Ovary (tissue), 3 donors: ENCODE measurements around the gene RAI14.

Experiments used
- EP300 ChIP-seq: sonication (generic); formaldehyde crosslinking; IDR thresholded peaks from one replicate; pipeline ENCODE4 v1.6.1; 2017; ENCODE audit warnings: antibody characterized with exemption
- POLR2A ChIP-seq: fragments of 450-650 bp; IDR thresholded peaks from one replicate; pipeline ENCODE4 v1.6.1; 2017; ENCODE audit warnings: antibody characterized with exemption, mild to moderate bottlenecking, moderate library complexity
- TF ChIP-seq, protein P1 (sequence below), 3 donors: fragments of 450-650 bp in 2 of 3; fragments of 200-600 bp in 1 of 3; IDR thresholded peaks; one replicate each; pipeline versions ENCODE4 v1.5.1 to v1.8.0; 2016 to 2022; ENCODE audit warnings: antibody characterized with exemption in 3 of 3, mild to moderate bottlenecking in 1 of 3
- donor health status: DM: no; HTN: no; CAD: no.

DNA sequence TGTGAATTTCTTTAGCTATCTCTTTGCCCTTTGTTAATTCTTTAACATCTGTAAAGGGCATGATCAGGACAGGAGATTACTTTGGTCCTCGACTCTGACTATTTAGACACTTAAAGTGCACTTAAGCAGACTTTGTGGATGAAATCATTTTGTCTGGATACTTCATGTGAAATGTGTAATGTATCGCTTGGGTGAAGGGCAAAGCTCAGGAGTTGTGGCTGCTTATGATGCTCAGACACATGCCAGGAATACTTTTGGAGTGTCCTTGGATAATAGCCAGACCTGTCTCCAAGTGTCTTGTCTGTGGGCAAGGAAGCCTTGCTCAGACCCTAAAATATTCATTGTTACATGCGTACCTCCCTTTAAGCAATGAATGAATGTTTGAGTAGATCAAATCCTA, 87.8 kb downstream of the RAI14 start:
- TF ChIP-seq, protein P1, sequence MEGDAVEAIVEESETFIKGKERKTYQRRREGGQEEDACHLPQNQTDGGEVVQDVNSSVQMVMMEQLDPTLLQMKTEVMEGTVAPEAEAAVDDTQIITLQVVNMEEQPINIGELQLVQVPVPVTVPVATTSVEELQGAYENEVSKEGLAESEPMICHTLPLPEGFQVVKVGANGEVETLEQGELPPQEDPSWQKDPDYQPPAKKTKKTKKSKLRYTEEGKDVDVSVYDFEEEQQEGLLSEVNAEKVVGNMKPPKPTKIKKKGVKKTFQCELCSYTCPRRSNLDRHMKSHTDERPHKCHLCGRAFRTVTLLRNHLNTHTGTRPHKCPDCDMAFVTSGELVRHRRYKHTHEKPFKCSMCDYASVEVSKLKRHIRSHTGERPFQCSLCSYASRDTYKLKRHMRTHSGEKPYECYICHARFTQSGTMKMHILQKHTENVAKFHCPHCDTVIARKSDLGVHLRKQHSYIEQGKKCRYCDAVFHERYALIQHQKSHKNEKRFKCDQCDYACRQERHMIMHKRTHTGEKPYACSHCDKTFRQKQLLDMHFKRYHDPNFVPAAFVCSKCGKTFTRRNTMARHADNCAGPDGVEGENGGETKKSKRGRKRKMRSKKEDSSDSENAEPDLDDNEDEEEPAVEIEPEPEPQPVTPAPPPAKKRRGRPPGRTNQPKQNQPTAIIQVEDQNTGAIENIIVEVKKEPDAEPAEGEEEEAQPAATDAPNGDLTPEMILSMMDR (IDR thresholded peaks at IDR 0.05): no peak
- no peak for TF ChIP-seq EP300
- no peak for TF ChIP-seq POLR2A
